Ramos (cell line): ENCODE data around the gene COX10.
"Not testable (repeated sequence)": the region's sequence is repeated elsewhere in the genome, so short reads cannot be mapped to it uniquely, and the experiment has no call there.

ENCODE experiments used
- in situ Hi-C: fragments of 300-500 bp; cut with MboI; formaldehyde crosslinking; loops from one replicate; pipeline ENCODE4 v1.14.3; 2022; ENCODE audit warnings: low sequenced_read_pairs; ENCODE audit not compliant: unreplicated experiment

The COX10 gene

GRCh38 chr17:14201988-14202380 is 132.7 kb downstream of the COX10 start:
- in situ Hi-C loops: no loop called here

GRCh38 chr17:14202388-14203166 is 133.3 kb downstream of the COX10 start:
- in situ Hi-C loops: no loop called here

- in situ Hi-C loops: no loop called here
These were observed 134.1 kb downstream of the COX10 start for GRCh38 chr17:14203388-14203787.

- in situ Hi-C loops: no loop called here
These were observed 134.8 kb downstream of the COX10 start for GRCh38 chr17:14204084-14204483.

GRCh38 chr17:14204546-14204945 is 135.2 kb downstream of the COX10 start:
- in situ Hi-C loops: no loop called here

- in situ Hi-C loops: no loop called here
These were observed 136.1 kb downstream of the COX10 start for GRCh38 chr17:14205380-14205779.

GRCh38 chr17:14205992-14206461 is 136.7 kb downstream of the COX10 start:
- in situ Hi-C loops: no loop called here

GRCh38 chr17:14206891-14207290 is 137.6 kb downstream of the COX10 start:
- in situ Hi-C loops: no loop called here

GRCh38 chr17:14207791-14208190 is 138.5 kb downstream of the COX10 start:
- in situ Hi-C loops: no loop called here

- in situ Hi-C loops: no loop called here
These were observed 139.9 kb downstream of the COX10 start for GRCh38 chr17:14209215-14209614.

- in situ Hi-C loops: no loop called here
These were observed 141.9 kb downstream of the COX10 start for GRCh38 chr17:14211246-14211645.

GRCh38 chr17:14211801-14212200 is 142.5 kb downstream of the COX10 start:
- in situ Hi-C loops: no loop called here

GRCh38 chr17:14212401-14212800 is 143.1 kb downstream of the COX10 start:
- in situ Hi-C loops: no loop called here

- in situ Hi-C loops: no loop called here
These were observed 145.0 kb downstream of the COX10 start for GRCh38 chr17:14214271-14214670.

GRCh38 chr17:14222611-14223010 is 153.3 kb downstream of the COX10 start:
- in situ Hi-C loops: no loop called here

- in situ Hi-C loops: no loop called here
These were observed 156.1 kb downstream of the COX10 start for GRCh38 chr17:14225254-14225980.

GRCh38 chr17:14227052-14227451 is 157.7 kb downstream of the COX10 start:
- in situ Hi-C loops: no loop called here

GRCh38 chr17:14228903-14229302 is 159.6 kb downstream of the COX10 start:
- in situ Hi-C loops: no loop called here

- in situ Hi-C loops: not testable (repeated sequence)
These were observed 161.9 kb downstream of the COX10 start for GRCh38 chr17:14231187-14231586.

- in situ Hi-C loops: not testable (repeated sequence)
These were observed 165.7 kb downstream of the COX10 start for GRCh38 chr17:14235047-14235446.

GRCh38 chr17:14236032-14236431 is 166.7 kb downstream of the COX10 start:
- in situ Hi-C loops: not testable (repeated sequence)
